GM18867 (cell line): Measurements from ENCODE around the gene RDH8.

Experiments
- ATAC-seq: cut with Tn5 transposase; IDR thresholded peaks from one replicate; pipeline ENCODE4 v1.9.1; 2021; ENCODE audit warnings: mild to moderate bottlenecking, moderate library complexity; ENCODE audit not compliant: unreplicated experiment

Gene RDH8, protein sequence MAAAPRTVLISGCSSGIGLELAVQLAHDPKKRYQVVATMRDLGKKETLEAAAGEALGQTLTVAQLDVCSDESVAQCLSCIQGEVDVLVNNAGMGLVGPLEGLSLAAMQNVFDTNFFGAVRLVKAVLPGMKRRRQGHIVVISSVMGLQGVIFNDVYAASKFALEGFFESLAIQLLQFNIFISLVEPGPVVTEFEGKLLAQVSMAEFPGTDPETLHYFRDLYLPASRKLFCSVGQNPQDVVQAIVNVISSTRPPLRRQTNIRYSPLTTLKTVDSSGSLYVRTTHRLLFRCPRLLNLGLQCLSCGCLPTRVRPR

DNA sequence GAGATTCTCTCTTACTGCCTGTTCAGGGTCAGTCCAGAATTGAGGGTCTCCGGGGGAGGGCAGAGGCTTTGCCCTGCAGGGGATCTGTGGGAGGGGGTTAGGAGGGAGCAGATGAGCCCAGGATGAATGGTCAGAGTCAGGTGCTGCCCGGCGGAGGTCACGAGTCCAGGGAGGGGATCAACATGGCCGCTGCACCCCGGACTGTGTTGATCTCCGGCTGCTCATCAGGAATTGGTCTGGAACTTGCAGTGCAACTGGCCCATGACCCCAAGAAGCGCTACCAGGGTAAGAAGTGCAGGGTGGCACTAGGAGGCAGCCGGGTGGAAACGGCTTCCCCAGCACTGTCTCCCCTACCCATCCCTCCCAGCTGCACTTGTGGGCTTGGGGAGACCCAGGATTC is at the start of gene RDH8:
RDH8 (plus strand) TSS at position 168 of the 400 bp plus-strand sequence; CDS start at position 183, 15 bp downstream.
- ATAC-seq = no peak

GRCh38 chr19:9966024-9966423 is 47.3 kb upstream of the RDH8 start:
- no peak for ATAC-seq

DNA sequence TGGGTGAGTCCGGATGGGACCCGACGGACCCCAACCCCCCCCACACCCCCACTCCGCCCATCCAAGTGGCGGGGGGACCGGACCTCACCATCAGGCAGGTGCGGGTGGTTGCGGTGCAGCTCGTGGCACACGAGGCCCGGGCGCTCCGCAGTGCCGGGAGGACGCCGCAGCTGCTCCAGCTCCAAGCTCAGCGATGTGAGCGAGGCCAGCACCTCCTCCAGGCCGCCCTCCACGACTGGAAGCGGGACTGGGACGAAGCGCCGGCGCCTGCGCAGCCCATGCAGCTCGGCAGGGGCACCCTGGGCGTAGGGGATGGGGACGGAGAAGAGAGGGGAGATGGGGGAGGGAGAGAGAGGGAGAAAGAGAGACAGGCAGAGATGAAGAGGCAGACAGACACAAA is 46.8 kb upstream of the RDH8 start:
- no peak for ATAC-seq

GRCh38 chr19:9967326-9967725 is 46.0 kb upstream of the RDH8 start:
- ATAC-seq = no peak

- no peak for ATAC-seq
These were observed 44.2 kb upstream of the RDH8 start for GRCh38 chr19:9968820-9969687.

DNA sequence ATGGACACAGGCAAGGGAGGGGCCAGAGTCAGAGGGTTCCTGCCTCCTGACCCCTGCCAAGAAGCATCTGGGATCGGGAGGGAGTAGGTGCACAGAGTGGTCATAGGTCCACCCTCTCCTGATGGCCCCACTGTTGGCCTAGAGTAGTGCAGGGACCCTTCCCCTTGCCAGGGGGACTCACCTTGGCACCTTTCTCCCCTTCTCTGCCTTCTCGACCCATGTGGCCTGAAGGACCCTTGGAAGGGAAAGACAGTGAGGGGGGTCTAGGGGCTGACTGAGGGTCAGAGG is 43.7 kb upstream of the RDH8 start:
- no peak for ATAC-seq

DNA sequence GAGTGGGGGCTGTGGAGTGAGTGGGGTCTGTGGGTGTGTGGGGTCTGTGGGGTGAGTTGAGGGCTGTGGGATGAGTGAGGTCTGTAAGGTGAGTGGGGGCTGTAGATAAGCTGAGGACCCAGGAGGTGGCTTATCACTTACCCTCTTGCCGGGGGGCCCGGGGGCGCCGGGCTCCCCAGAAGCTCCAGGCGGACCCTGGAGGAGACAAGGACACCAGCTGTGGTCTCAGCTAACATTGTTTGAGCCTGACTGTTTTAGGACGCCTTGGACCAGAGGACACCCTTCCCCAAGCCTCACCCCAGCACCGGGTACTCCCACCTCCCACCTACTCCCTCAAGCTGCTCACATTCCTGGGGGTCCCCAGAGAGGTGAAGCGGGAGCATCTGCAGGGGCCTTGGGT is 42.8 kb upstream of the RDH8 start:
- no peak for ATAC-seq

- no peak for ATAC-seq
These were observed 42.0 kb upstream of the RDH8 start for GRCh38 chr19:9971166-9971897.

DNA sequence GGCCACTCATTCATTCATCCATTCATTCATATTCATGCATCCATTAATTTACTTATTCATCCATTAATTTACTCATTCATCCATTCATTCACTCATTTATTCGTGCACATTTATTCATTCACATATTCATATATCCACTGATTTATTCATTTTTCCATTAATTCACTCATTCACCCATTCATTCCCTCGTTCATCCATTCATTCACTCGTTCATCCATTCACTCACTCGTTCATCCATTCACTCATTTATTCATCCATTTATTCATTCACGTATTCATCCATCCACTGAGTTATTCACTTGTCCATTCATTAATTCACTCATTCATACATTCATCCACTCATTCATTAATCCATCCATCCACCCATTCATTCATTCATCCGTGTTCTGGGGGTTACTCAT is 41.2 kb upstream of the RDH8 start:
- no peak for ATAC-seq

GRCh38 chr19:9981406-9982260 is 31.6 kb upstream of the RDH8 start:
- no peak for ATAC-seq

GRCh38 chr19:9986787-9987281 is 26.4 kb upstream of the RDH8 start:
- ATAC-seq = no peak

GRCh38 chr19:9989504-9989903 is 23.8 kb upstream of the RDH8 start:
- ATAC-seq = no peak

- ATAC-seq = no peak
These were observed 21.7 kb upstream of the RDH8 start for GRCh38 chr19:9991425-9992191.

DNA sequence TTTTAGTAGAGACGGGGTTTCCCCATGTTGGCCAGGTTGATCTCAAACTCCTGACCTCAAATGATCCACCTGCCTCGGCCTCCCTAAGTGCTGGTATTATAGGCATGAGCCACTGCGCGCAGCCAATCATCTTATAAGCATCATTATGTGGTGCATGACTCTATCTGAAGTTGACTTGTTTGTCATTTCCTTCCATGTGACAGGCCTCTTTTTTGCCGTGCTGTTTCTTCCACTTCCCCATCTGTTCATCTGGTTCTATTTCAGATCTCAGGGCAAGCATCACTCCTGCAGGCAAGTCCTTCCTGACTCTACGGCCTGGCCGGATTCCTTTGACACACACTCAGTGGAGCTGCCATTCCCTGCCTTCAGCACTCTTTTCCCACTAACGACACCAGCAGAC is 18.2 kb upstream of the RDH8 start:
- no peak for ATAC-seq

- ATAC-seq = no peak
These were observed 17.3 kb upstream of the RDH8 start for GRCh38 chr19:9995999-9996398.

DNA sequence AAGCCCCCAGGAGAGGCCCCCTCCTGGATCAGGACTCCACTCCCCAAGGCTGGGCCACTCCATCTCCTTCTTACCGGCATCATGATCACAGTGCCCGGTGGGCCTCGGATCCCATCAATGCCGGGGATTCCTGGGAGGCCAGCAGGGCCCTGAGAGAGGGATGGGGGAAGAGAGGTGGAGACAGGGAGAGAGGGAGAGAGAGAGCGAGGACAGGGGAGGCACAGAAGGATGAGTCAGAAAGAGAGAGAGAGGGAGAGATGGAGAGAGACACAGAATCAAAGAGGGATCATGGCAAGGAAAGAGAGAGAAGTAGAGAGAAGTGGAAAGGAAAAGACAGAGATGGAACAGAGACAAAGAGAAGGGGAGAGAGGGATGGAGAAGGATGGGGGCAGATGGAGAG is 16.7 kb upstream of the RDH8 start:
- no peak for ATAC-seq

GRCh38 chr19:10000171-10000826 is 13.0 kb upstream of the RDH8 start:
- no peak for ATAC-seq

GRCh38 chr19:10001899-10002298 is 11.4 kb upstream of the RDH8 start:
- ATAC-seq = no peak

- no peak for ATAC-seq
These were observed 10.0 kb upstream of the RDH8 start for GRCh38 chr19:10003271-10003670.
